ENCODE data around the gene WDR48. TPM values are rescaled to one million over a fixed set of nuclear protein-coding genes. Genes with fewer than 3 reads are reported as not detected.

WDR48 gene
- total RNA-seq, 8 experiments from 2014 or later, result 35.3 to 66.0 (median 51.9) TPM

DNA sequence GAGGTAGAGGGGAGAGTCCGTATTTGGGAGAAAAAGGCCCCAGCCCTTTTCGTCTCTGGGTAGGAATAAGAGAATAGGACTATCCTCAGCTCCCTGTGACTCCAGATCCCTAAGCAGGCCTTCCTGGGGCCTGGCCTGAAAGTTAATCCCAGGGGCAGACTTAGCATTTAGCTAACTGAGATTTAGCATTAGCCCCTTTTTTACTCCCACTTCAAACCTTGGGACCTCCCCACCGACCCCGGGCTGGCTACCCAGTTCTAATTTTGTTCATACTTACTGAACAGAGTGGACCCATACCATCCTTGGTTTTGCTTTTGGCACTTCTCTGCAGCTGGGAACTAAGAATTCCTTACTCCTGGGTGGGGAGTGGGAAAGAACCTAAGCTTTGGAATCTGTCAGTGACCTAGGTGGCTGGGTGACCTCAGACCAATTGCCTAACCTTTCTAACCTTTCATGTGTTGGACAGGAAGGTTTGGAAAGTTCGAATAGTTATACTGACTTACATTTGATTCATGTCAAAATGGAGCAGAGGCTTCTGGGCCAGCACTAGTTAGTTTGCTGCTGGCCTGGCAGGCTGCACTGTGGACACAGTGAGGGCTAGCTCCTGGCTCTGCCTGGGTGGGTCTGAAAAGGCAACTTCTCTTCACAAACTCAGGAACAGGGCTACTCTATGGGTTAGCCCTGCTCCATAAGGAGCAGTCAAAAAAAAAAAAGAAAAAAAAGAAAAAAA is 67.3 kb downstream of the WDR48 start:
- WGBS, 10 experiments, result 0 to 100% (median 74%) methylated on average over 1 to 5 of the region's 5 CpGs; no CpG with 5 or more reads in 1 of the 10 experiments
- ATAC-seq (replicated peaks in 6 of 8), result no peak
- H3K27ac ChIP-seq, result no peak overlapping the region
- no peak overlapping the region for H3K4me3 ChIP-seq
- H3K4me1 ChIP-seq (replicated peaks in 1 of 2), result no peaks in the 10 kb centered on the region
- in situ Hi-C loops (cut with MboI; ENCODE audit: low pct_unique_long_range_greater_than_20kb in 2 of 9, low sequenced_read_pairs in 9 of 9, unreplicated experiment in 9 of 9), result loop anchor here in 2 of 9 experiments (10.0 to 25.0 kb wide), 2 partner anchors 166 to 168 kb away; partner anchors contain the start of gene CX3CR1 (in 2 of the 2)

- no peaks in the 10 kb centered on the region for H3K4me1 ChIP-seq (replicated peaks in 1 of 2)
- in situ Hi-C loops (cut with MboI; ENCODE audit: low pct_unique_long_range_greater_than_20kb in 2 of 9, low sequenced_read_pairs in 9 of 9, unreplicated experiment in 9 of 9), result loop anchor here in 2 of 9 experiments (10.0 to 25.0 kb wide), 2 partner anchors 163 to 166 kb away; partner anchors contain the start of gene CX3CR1 (in 2 of the 2)
- 67 to 100% (median 94%) methylated on average over 1 to 2 of the region's 2 CpGs; no CpG with 5 or more reads in 1 of the 10 experiments for WGBS, 10 experiments
- no peak overlapping the region for H3K4me3 ChIP-seq
- H3K27ac ChIP-seq, result no peak overlapping the region
- no peak for ATAC-seq (replicated peaks in 6 of 8)
Measured at GRCh38 chr3:39121621-39122020, 69.8 kb downstream of the WDR48 start.

GRCh38 chr3:39122813-39123212 is 71.0 kb downstream of the WDR48 start:
- in situ Hi-C loops (cut with MboI; ENCODE audit: low pct_unique_long_range_greater_than_20kb in 2 of 9, low sequenced_read_pairs in 9 of 9, unreplicated experiment in 9 of 9), result loop anchor here in 2 of 9 experiments (10.0 to 25.0 kb wide), 2 partner anchors 162 to 164 kb away; partner anchors contain the start of gene CX3CR1 (in 2 of the 2)
- no peak for ATAC-seq (replicated peaks in 6 of 8)
- H3K27ac ChIP-seq, result no peak overlapping the region

GRCh38 chr3:39124876-39125840 is 73.3 kb downstream of the WDR48 start:
- peak in 4 of 8 experiments; percentile 24 to 70 (median 62) for ATAC-seq (replicated peaks in 6 of 8)
- Histone ChIP-seq H3K4me3 (no peak overlapping the region), H3K27ac (no peak overlapping the region), H3K4me1 (replicated peaks in 1 of 2) (peaks cover 0 to 3% of the 10 kb centered on the region in 2 donors)
- in situ Hi-C loops (cut with MboI; ENCODE audit: low pct_unique_long_range_greater_than_20kb in 2 of 9, low sequenced_read_pairs in 9 of 9, unreplicated experiment in 9 of 9), result loop anchor here in 2 of 9 experiments (10.0 to 25.0 kb wide), 2 partner anchors 160 to 162 kb away; partner anchors contain the start of gene CX3CR1 (in 2 of the 2)
- 60 to 92% (median 88%) methylated on average over 1 to 3 of the region's 5 CpGs; no CpG with 5 or more reads in 5 of the 10 experiments for WGBS, 10 experiments

More at GRCh38 chr3:39122813-39123212, 71.0 kb downstream of the WDR48 start:
- Histone ChIP-seq H3K4me1 (replicated peaks in 1 of 2) (peaks cover 0 to 3% of the 10 kb centered on the region in 2 donors), H3K4me3 (no peak overlapping the region)
- WGBS, 10 experiments, result 43 to 100% (median 80%) methylated on average over 1 of the region's 1 CpG; no CpG with 5 or more reads in 2 of the 10 experiments

DNA sequence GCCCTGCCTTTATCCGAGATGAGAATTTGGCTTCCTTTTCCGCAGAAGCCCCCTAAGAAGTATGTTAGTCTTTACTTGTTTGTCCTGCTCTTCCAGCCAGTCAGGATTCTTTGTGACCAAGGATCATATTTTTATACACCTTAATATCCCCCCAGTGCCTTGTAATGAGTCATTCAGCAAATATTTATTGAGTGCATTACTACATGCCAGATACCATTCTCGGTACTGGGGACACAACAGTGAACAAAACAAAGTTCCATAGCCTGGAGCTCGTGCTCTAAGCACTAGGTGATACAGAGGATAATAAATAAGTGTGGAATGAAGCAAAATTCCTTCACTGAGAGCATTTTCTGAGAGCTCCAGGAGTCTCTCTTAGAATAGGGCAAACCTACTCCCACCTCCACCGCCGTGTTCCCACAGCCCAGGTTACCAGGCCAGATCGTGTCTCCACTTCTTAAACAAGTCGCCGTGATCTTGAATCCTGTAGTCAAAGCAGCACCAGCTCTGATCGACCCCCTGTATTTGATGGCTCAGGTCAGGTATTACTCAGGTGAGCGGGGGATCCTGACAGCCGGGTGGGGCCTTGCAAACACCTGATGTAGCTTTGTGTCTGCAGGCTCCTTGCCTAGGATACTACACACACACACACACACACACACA is 74.2 kb downstream of the WDR48 start:
- WGBS, 10 experiments, result 0 to 100% (median 75%) methylated on average over 1 to 7 of the region's 12 CpGs; no CpG with 5 or more reads in 1 of the 10 experiments
- peak in 3 of 8 experiments; percentile 22 to 74 (median 29) for ATAC-seq (replicated peaks in 6 of 8)

GRCh38 chr3:39126532-39127071 is 74.8 kb downstream of the WDR48 start:
- peak in 6 of 8 experiments; percentile 36 to 79 (median 60) for ATAC-seq (replicated peaks in 6 of 8)
- 0 to 90% (median 50%) methylated on average over 1 to 3 of the region's 6 CpGs; no CpG with 5 or more reads in 1 of the 10 experiments for WGBS, 10 experiments
- in situ Hi-C loops (cut with MboI; ENCODE audit: low pct_unique_long_range_greater_than_20kb in 2 of 9, low sequenced_read_pairs in 9 of 9, unreplicated experiment in 9 of 9), result loop anchor here in 1 of 9 experiments (10.0 kb wide), 1 partner anchor 158 kb away; the partner anchor contains the start of gene CX3CR1
- Histone ChIP-seq H3K4me1 (replicated peaks in 1 of 2) (peaks cover 0 to 3% of the 10 kb centered on the region in 2 donors), H3K4me3 (no peak overlapping the region), H3K27ac (no peak overlapping the region)

More for the DNA sequence above, 74.2 kb downstream of the WDR48 start:
- Histone ChIP-seq H3K27ac (no peak overlapping the region), H3K4me1 (replicated peaks in 1 of 2) (peaks cover 0 to 3% of the 10 kb centered on the region in 2 donors), H3K4me3 (no peak overlapping the region)
- in situ Hi-C loops (cut with MboI; ENCODE audit: low pct_unique_long_range_greater_than_20kb in 2 of 9, low sequenced_read_pairs in 9 of 9, unreplicated experiment in 9 of 9), result loop anchor here in 1 of 9 experiments (10.0 kb wide), 1 partner anchor 159 kb away; the partner anchor contains the start of gene CX3CR1

DNA sequence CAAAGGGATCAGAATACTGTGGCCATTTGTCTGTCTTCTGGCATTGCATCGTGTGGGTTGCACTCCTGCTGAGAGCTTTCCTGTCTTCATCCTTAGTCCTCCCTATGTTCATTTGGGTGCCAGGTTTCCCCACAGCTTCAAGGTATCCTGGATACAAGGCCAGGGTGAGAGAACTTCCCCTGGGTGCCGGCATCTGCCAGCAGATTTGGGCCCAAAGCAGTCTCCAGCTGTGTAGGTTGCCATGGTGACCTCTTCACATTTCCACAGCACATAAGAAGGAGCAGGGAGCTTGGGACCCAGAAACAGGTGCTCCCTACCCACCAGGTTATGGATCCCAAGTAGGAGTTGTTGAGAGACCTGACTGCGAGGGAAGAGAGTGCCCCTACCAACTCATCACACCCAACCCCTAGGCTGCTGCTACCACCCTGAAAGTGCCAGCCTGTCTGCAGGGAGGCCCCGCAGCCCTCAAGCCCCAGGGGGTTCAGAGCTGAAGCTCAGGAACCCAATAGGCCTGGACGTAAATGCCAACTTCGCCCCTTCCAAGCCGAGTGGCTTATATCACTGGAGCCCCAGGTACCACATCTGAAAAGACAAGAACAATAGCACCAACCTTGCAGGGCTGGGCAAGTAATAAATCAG is 75.6 kb downstream of the WDR48 start:
- H3K4me1 ChIP-seq (replicated peaks in 1 of 2), result peaks cover 0 to 3% of the 10 kb centered on the region in 2 donors
- in situ Hi-C loops (cut with MboI; ENCODE audit: low pct_unique_long_range_greater_than_20kb in 2 of 9, low sequenced_read_pairs in 9 of 9, unreplicated experiment in 9 of 9), result loop anchor here in 1 of 9 experiments (10.0 kb wide), 1 partner anchor 157 kb away; the partner anchor contains the start of gene CX3CR1
- WGBS, 10 experiments, result 33 to 100% (median 70%) methylated on average over 1 of the region's 7 CpGs; no CpG with 5 or more reads in 6 of the 10 experiments
- ATAC-seq (replicated peaks in 6 of 8), result no peak
- no peak overlapping the region for H3K4me3 ChIP-seq
- no peak overlapping the region for H3K27ac ChIP-seq

GRCh38 chr3:39127908-39128304 is 76.1 kb downstream of the WDR48 start:
- no peak overlapping the region for H3K4me3 ChIP-seq
- in situ Hi-C loops (cut with MboI; ENCODE audit: low pct_unique_long_range_greater_than_20kb in 2 of 9, low sequenced_read_pairs in 9 of 9, unreplicated experiment in 9 of 9), result loop anchor here in 1 of 9 experiments (10.0 kb wide), 1 partner anchor 157 kb away; the partner anchor contains the start of gene CX3CR1
- WGBS, 10 experiments, result 29 to 75% (median 59%) methylated on average over 1 of the region's 1 CpG; no CpG with 5 or more reads in 6 of the 10 experiments

DNA sequence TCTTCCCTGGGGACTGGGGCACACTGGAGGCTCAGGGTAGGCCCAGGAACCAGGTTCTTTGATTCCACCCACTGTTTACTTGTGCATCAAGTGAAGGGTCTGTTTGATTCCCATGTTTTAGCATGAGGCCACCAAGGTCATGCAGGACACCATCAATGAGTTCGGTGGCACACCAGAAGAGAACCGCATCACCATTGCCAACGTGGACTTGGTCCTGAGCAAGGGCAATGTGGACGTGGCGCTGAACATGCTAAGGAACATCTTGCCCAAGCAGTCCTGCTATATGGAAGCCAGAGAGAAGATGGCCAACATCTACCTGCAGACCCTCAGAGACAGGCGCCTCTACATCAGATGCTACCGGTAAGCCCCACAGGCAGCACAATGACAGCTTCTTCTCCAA is 77.1 kb downstream of the WDR48 start:
- no peak for ATAC-seq (replicated peaks in 6 of 8)
- 82 to 100% (median 94%) methylated on average over 1 to 5 of the region's 7 CpGs; no CpG with 5 or more reads in 5 of the 10 experiments for WGBS, 10 experiments
- Histone ChIP-seq H3K27ac (no peak overlapping the region), H3K4me3 (no peak overlapping the region), H3K4me1 (replicated peaks in 1 of 2) (peaks cover 0 to 3% of the 10 kb centered on the region in 2 donors)
- in situ Hi-C loops (cut with MboI; ENCODE audit: low pct_unique_long_range_greater_than_20kb in 2 of 9, low sequenced_read_pairs in 9 of 9, unreplicated experiment in 9 of 9), result loop anchor here in 1 of 9 experiments (10.0 kb wide), 1 partner anchor 156 kb away; the partner anchor contains the start of gene CX3CR1

More at GRCh38 chr3:39127908-39128304, 76.1 kb downstream of the WDR48 start:
- ATAC-seq (replicated peaks in 6 of 8), result no peak
- H3K27ac ChIP-seq, result no peak overlapping the region
- H3K4me1 ChIP-seq (replicated peaks in 1 of 2), result peaks cover 0 to 3% of the 10 kb centered on the region in 2 donors

- Histone ChIP-seq H3K4me1 (replicated peaks in 1 of 2) (peaks cover 0 to 3% of the 10 kb centered on the region in 2 donors), H3K4me3 (no peak overlapping the region), H3K27ac (no peak overlapping the region)
- WGBS, 10 experiments, result 70 to 100% (median 100%) methylated on average over 1 to 2 of the region's 6 CpGs; no CpG with 5 or more reads in 5 of the 10 experiments
- in situ Hi-C loops (cut with MboI; ENCODE audit: low pct_unique_long_range_greater_than_20kb in 2 of 9, low sequenced_read_pairs in 9 of 9, unreplicated experiment in 9 of 9), result no loop called here
- ATAC-seq (replicated peaks in 6 of 8), result no peak
Measured at GRCh38 chr3:39130026-39130425, 78.2 kb downstream of the WDR48 start.

- in situ Hi-C loops (cut with MboI; ENCODE audit: low pct_unique_long_range_greater_than_20kb in 2 of 9, low sequenced_read_pairs in 9 of 9, unreplicated experiment in 9 of 9), result no loop called here
Measured at GRCh38 chr3:39130693-39131265, 79.0 kb downstream of the WDR48 start.

More at GRCh38 chr3:39130693-39131265, 79.0 kb downstream of the WDR48 start:
- no peak for ATAC-seq (replicated peaks in 6 of 8)
- WGBS, 10 experiments, result 53 to 100% (median 73%) methylated on average over 2 to 3 of the region's 3 CpGs; no CpG with 5 or more reads in 4 of the 10 experiments
- Histone ChIP-seq H3K4me1 (replicated peaks in 1 of 2) (peaks cover 0 to 3% of the 10 kb centered on the region in 2 donors), H3K27ac (no peak overlapping the region), H3K4me3 (no peak overlapping the region)
